ENCODE measurements around the gene CAMTA1. TPM values are rescaled to one million over a fixed set of nuclear protein-coding genes. Genes with fewer than 3 reads are reported as not detected.

Gene CAMTA1
- total RNA-seq, 1 experiment from 2014 or later = 60.0 TPM

GRCh38 chr1:7405844-7406500 lies 620.7 kb downstream of the CAMTA1 start:
- Histone ChIP-seq H3K36me3 (ENCODE audit: control insufficient read depth, insufficient read depth, low read length) (no peaks in the 10 kb centered on the region), H3K4me3 (ENCODE audit: low read depth, low read length) (no peak overlapping the region), H3K4me1 (peaks cover 11% of the 10 kb centered on the region), H3K9me3 (no peaks in the 10 kb centered on the region), H3K27me3 (replicated peaks; ENCODE audit: control insufficient read depth, insufficient read depth, low read length) (no peaks in the 10 kb centered on the region)
- Mint-ChIP-seq H3K4me3 (ENCODE audit: unreplicated experiment) (no peak overlapping the region), H3K27me3 (ENCODE audit: insufficient read depth, unreplicated experiment) (no peaks in the 10 kb centered on the region), H3K27ac (ENCODE audit: unreplicated experiment) (no peak overlapping the region), H3K9me3 (ENCODE audit: unreplicated experiment) (no peaks in the 10 kb centered on the region), H3K36me3 (ENCODE audit: insufficient read depth, unreplicated experiment) (peaks cover 6% of the 10 kb centered on the region), H3K4me1 (ENCODE audit: low read depth, unreplicated experiment) (peaks cover 12% of the 10 kb centered on the region)
- DNase-seq = no peak
- CTCF ChIA-PET = no interaction called here
- intact Hi-C loops (cut with micrococcal nuclease; ENCODE audit: unreplicated experiment) = no loop called here
- no peak for TF ChIP-seq CTCF (IDR thresholded peaks at IDR 0.05; ENCODE audit: insufficient read depth in 1 of 2, low read depth in 1 of 2, low read length in 1 of 2, severe bottlenecking in 1 of 2, unreplicated experiment in 1 of 2)
- POLR2A ChIA-PET = no interaction called here
- no TSS peak for BruUV-seq (replicated peaks)

- Mint-ChIP-seq H3K27me3 (ENCODE audit: insufficient read depth, unreplicated experiment) (no peaks in the 10 kb centered on the region), H3K4me3 (ENCODE audit: unreplicated experiment) (no peak overlapping the region), H3K9me3 (ENCODE audit: unreplicated experiment) (no peaks in the 10 kb centered on the region), H3K36me3 (ENCODE audit: insufficient read depth, unreplicated experiment) (peaks cover 6% of the 10 kb centered on the region), H3K27ac (ENCODE audit: unreplicated experiment) (no peak overlapping the region), H3K4me1 (ENCODE audit: low read depth, unreplicated experiment) (peaks cover 7% of the 10 kb centered on the region)
- no peak for DNase-seq
- peaks cover 5% of the 10 kb centered on the region; the same call in 1 of the 2 replicates for H3K4me1 ChIP-seq
- H3K9me3 ChIP-seq = no peaks in the 10 kb centered on the region
- no peaks in the 10 kb centered on the region for H3K36me3 ChIP-seq (ENCODE audit: control insufficient read depth, insufficient read depth, low read length)
- TF ChIP-seq CTCF (IDR thresholded peaks at IDR 0.05; ENCODE audit: insufficient read depth in 1 of 2, low read depth in 1 of 2, low read length in 1 of 2, severe bottlenecking in 1 of 2, unreplicated experiment in 1 of 2) = no peak
- BruUV-seq (replicated peaks) = no TSS peak
- ChIA-PET POLR2A (no interaction called here), CTCF (no interaction called here)
- intact Hi-C loops (cut with micrococcal nuclease; ENCODE audit: unreplicated experiment) = no loop called here
- H3K4me3 ChIP-seq (ENCODE audit: low read depth, low read length) = no peak overlapping the region
- no peaks in the 10 kb centered on the region for H3K27me3 ChIP-seq (replicated peaks; ENCODE audit: control insufficient read depth, insufficient read depth, low read length)
Observed at GRCh38 chr1:7406641-7407543, 621.6 kb downstream of the CAMTA1 start.

- Mint-ChIP-seq H3K36me3 (ENCODE audit: insufficient read depth, unreplicated experiment) (no peaks in the 10 kb centered on the region), H3K4me1 (ENCODE audit: low read depth, unreplicated experiment) (peaks cover under 1% of the 10 kb centered on the region), H3K9me3 (ENCODE audit: unreplicated experiment) (no peaks in the 10 kb centered on the region), H3K4me3 (ENCODE audit: unreplicated experiment) (no peak overlapping the region), H3K27ac (ENCODE audit: unreplicated experiment) (no peak overlapping the region), H3K27me3 (ENCODE audit: insufficient read depth, unreplicated experiment) (no peaks in the 10 kb centered on the region)
- Histone ChIP-seq H3K4me3 (ENCODE audit: low read depth, low read length) (no peak overlapping the region), H3K36me3 (ENCODE audit: control insufficient read depth, insufficient read depth, low read length) (no peaks in the 10 kb centered on the region), H3K9me3 (no peaks in the 10 kb centered on the region), H3K27me3 (replicated peaks; ENCODE audit: control insufficient read depth, insufficient read depth, low read length) (no peaks in the 10 kb centered on the region), H3K4me1 (no peaks in the 10 kb centered on the region)
- CTCF ChIA-PET = no interaction called here
- BruUV-seq (replicated peaks) = no TSS peak
- DNase-seq = no peak
- POLR2A ChIA-PET = no interaction called here
- no peak for TF ChIP-seq CTCF (IDR thresholded peaks at IDR 0.05; ENCODE audit: insufficient read depth in 1 of 2, low read depth in 1 of 2, low read length in 1 of 2, severe bottlenecking in 1 of 2, unreplicated experiment in 1 of 2)
- intact Hi-C loops (cut with micrococcal nuclease; ENCODE audit: unreplicated experiment) = no loop called here
Observed at GRCh38 chr1:7407544-7407895, 622.3 kb downstream of the CAMTA1 start.
